ENCODE results near the gene GSTM5.
"Not testable (repeated sequence)": the region's sequence is repeated elsewhere in the genome, so short reads cannot be mapped to it uniquely, and the experiment has no call there.

GSTM5 gene

GRCh38 chr1:109726728-109727373 is 14.8 kb downstream of the GSTM5 start:
- in situ Hi-C loops (cut with MboI; ENCODE audit: low sequenced_read_pairs) = no loop called here

- in situ Hi-C loops (cut with MboI; ENCODE audit: low sequenced_read_pairs) = no loop called here
These were observed 16.8 kb downstream of the GSTM5 start for GRCh38 chr1:109728870-109729269.

- in situ Hi-C loops (cut with MboI; ENCODE audit: low sequenced_read_pairs) = no loop called here
These were observed 18.6 kb downstream of the GSTM5 start for GRCh38 chr1:109730666-109731065.

GRCh38 chr1:109732390-109732881 is 20.4 kb downstream of the GSTM5 start:
- in situ Hi-C loops (cut with MboI; ENCODE audit: low sequenced_read_pairs) = no loop called here

- in situ Hi-C loops (cut with MboI; ENCODE audit: low sequenced_read_pairs) = no loop called here
These were observed 21.3 kb downstream of the GSTM5 start for GRCh38 chr1:109733236-109733870.

GRCh38 chr1:109739738-109740614 is 27.9 kb downstream of the GSTM5 start:
- in situ Hi-C loops (cut with MboI; ENCODE audit: low sequenced_read_pairs) = no loop called here

GRCh38 chr1:109740615-109741373 is 28.7 kb downstream of the GSTM5 start, which contains the start of gene GSTM3:
TSS of gene GSTM3 (minus strand) at chr1:109741038. CDS start at chr1:109740287, 751 bp downstream.
- in situ Hi-C loops (cut with MboI; ENCODE audit: low sequenced_read_pairs) = no loop called here

GRCh38 chr1:109748311-109748710 is 36.3 kb downstream of the GSTM5 start:
- in situ Hi-C loops (cut with MboI; ENCODE audit: low sequenced_read_pairs) = not testable (repeated sequence)

- in situ Hi-C loops (cut with MboI; ENCODE audit: low sequenced_read_pairs) = no loop called here
These were observed 37.2 kb downstream of the GSTM5 start for GRCh38 chr1:109749221-109749620.

- in situ Hi-C loops (cut with MboI; ENCODE audit: low sequenced_read_pairs) = no loop called here
These were observed 38.3 kb downstream of the GSTM5 start for GRCh38 chr1:109750241-109750882.

GRCh38 chr1:109750920-109751319 is 38.9 kb downstream of the GSTM5 start:
- in situ Hi-C loops (cut with MboI; ENCODE audit: low sequenced_read_pairs) = no loop called here

- in situ Hi-C loops (cut with MboI; ENCODE audit: low sequenced_read_pairs) = no loop called here
These were observed 39.6 kb downstream of the GSTM5 start for GRCh38 chr1:109751531-109752260.

GRCh38 chr1:109754738-109755137 is 42.7 kb downstream of the GSTM5 start:
- in situ Hi-C loops (cut with MboI; ENCODE audit: low sequenced_read_pairs) = no loop called here

- in situ Hi-C loops (cut with MboI; ENCODE audit: low sequenced_read_pairs) = not testable (repeated sequence)
These were observed 44.3 kb downstream of the GSTM5 start for GRCh38 chr1:109756325-109756724.

GRCh38 chr1:109756848-109757521 is 44.9 kb downstream of the GSTM5 start:
- in situ Hi-C loops (cut with MboI; ENCODE audit: low sequenced_read_pairs) = no loop called here

- in situ Hi-C loops (cut with MboI; ENCODE audit: low sequenced_read_pairs) = no loop called here
These were observed 46.1 kb downstream of the GSTM5 start for GRCh38 chr1:109757936-109758786.

- in situ Hi-C loops (cut with MboI; ENCODE audit: low sequenced_read_pairs) = no loop called here
These were observed 47.7 kb downstream of the GSTM5 start for GRCh38 chr1:109759513-109760334.

Measured in HL-60/S4 treated with retinoic acid at 250 ng/mL for 4 days and 3 days (cell line).